Activated CD8-positive, alpha-beta T cell treated with anti-CD3 and anti-CD28 coated beads, Interleukin-2, amount 10 ng/mL, durations not matched to agents 7 days and 5 days (primary cell): ENCODE results near the gene CPD. TPM values are rescaled to one million over a fixed set of nuclear protein-coding genes. Genes with fewer than 3 reads are reported as not detected.
"Not testable (repeated sequence)": the region's sequence is repeated elsewhere in the genome, so short reads cannot be mapped to it uniquely, and the experiment has no call there.

ENCODE experiments used
- ATAC-seq: fragments of 150-1000 bp; cut with Tn5 transposase; one replicate; pipeline ENCODE4 v1.10.0; 2021; ENCODE audit warnings: moderate library complexity
- CTCF ChIA-PET: fragments of 350-600 bp; sonication (Branson Sonifier 250); formaldehyde crosslinking; loops from one replicate; lab custom pipeline; 2021; ENCODE audit warnings: antibody characterized with exemption; lab: Charles Lee
- POLR2A ChIA-PET: fragments of 350-600 bp; sonication (Branson Sonifier 250); formaldehyde crosslinking; loops from one replicate; lab custom pipeline; 2021; ENCODE audit warnings: antibody characterized with exemption; lab: Charles Lee
- DNase-seq: peaks from one replicate; pipeline ENCODE4 v3.0.0-alpha.2; 2020
- H3K27ac Mint-ChIP-seq: one replicate; pipeline ENCODE4 v1.8.0; 2021; ENCODE audit warnings: mild to moderate bottlenecking, mixed read lengths
- H3K27me3 Mint-ChIP-seq: one replicate; pipeline ENCODE4 v1.8.0; 2021; ENCODE audit warnings: low read depth, mixed read lengths
- H3K36me3 Mint-ChIP-seq: one replicate; pipeline ENCODE4 v1.8.0; 2021; ENCODE audit warnings: low read depth, mixed read lengths
- H3K4me1 Mint-ChIP-seq: one replicate; pipeline ENCODE4 v1.8.0; 2021; ENCODE audit warnings: low read depth, mixed read lengths
- H3K4me3 Mint-ChIP-seq: one replicate; pipeline ENCODE4 v1.8.0; 2021; ENCODE audit warnings: mild to moderate bottlenecking, mixed read lengths
- H3K9me3 Mint-ChIP-seq: one replicate; pipeline ENCODE4 v1.8.0; 2022; ENCODE audit warnings: mixed read lengths; ENCODE audit not compliant: insufficient read depth
- total RNA-seq, 2 experiments: library from RNA; stranded (reverse); gene quantifications; one replicate each; pipeline ENCODE4 v1.2.3, GENCODE V29; 2021

Gene CPD
- total RNA-seq, 2 experiments from 2014 or later = 18.6 to 19.1 TPM

DNA sequence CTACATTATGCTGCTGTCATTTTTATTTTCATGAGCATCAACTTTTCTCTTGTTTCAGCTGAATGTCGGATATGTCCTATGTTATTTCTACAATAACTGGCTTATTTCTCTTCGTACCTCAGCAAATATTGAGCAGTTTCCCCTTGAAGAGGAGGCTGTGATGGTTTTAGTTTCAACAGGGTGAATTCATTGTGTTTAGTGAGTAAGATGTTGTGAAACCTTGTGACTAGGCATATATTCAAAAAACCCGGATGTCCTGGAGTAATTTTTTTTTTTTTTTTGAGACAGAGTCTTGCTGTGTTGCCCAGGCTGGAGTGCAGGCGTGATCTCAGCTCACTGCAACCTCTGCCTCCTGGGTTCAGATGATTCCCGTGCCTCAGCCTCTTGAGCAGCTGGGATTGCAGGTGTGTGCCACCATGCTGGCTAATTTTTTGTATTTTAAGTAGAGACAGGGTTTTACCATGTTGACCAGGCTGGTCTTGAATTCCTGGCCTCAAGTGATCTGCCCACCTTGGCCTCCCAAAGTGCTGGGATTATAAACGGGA lies 11.1 kb downstream of the CPD start:
- H3K27ac Mint-ChIP-seq = no peak overlapping the region
- no peak overlapping the region for H3K4me3 Mint-ChIP-seq
- peaks cover 17% of the 10 kb centered on the region for H3K36me3 Mint-ChIP-seq
- no peaks in the 10 kb centered on the region for H3K27me3 Mint-ChIP-seq
- ChIA-PET POLR2A (no interaction called here), CTCF (interaction anchor here (1.2 kb wide), 1 partner anchor 10 kb away, joined by 3 read pairs; no protein-coding TSS in a partner anchor)
- DNase-seq = no peak
- no peak for ATAC-seq
- H3K4me1 Mint-ChIP-seq = no peaks in the 10 kb centered on the region
- H3K9me3 Mint-ChIP-seq = no peaks in the 10 kb centered on the region

- Mint-ChIP-seq H3K4me3 (no peak overlapping the region), H3K4me1 (no peaks in the 10 kb centered on the region), H3K27me3 (no peaks in the 10 kb centered on the region), H3K27ac (no peak overlapping the region), H3K36me3 (peaks cover 11% of the 10 kb centered on the region), H3K9me3 (no peaks in the 10 kb centered on the region)
- ChIA-PET CTCF (no interaction called here), POLR2A (interaction anchor here (0.6 kb wide), 1 partner anchor 222 kb away, joined by 3 read pairs; no protein-coding TSS in a partner anchor)
- no peak for DNase-seq
- ATAC-seq = no peak
These were observed 12.8 kb downstream of the CPD start for GRCh38 chr17:30391534-30391933.

DNA sequence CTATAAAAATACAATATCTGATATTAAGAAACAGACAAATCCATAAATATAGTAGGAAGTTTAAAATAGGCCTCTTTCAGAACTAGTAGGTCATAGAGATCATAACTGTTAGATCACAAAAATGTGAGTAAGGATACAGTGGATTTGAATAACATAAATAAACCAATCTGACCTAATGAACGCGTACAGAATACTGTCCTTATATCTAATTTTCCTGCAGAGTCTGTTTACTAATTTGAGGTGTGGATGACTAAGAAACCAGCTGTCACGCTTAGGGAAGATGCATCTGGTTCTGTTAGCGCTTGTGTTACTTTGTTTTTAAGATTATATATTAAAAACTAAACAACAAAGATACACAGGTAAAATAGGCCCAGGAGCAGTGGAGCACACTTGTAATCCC lies 14.8 kb downstream of the CPD start:
- peaks cover 11% of the 10 kb centered on the region for H3K36me3 Mint-ChIP-seq
- no peak for ATAC-seq
- no peak for DNase-seq
- no peaks in the 10 kb centered on the region for H3K4me1 Mint-ChIP-seq
- no peaks in the 10 kb centered on the region for H3K9me3 Mint-ChIP-seq
- ChIA-PET CTCF (no interaction called here), POLR2A (no interaction called here)
- no peak overlapping the region for H3K4me3 Mint-ChIP-seq
- H3K27me3 Mint-ChIP-seq = no peaks in the 10 kb centered on the region
- H3K27ac Mint-ChIP-seq = no peak overlapping the region

DNA sequence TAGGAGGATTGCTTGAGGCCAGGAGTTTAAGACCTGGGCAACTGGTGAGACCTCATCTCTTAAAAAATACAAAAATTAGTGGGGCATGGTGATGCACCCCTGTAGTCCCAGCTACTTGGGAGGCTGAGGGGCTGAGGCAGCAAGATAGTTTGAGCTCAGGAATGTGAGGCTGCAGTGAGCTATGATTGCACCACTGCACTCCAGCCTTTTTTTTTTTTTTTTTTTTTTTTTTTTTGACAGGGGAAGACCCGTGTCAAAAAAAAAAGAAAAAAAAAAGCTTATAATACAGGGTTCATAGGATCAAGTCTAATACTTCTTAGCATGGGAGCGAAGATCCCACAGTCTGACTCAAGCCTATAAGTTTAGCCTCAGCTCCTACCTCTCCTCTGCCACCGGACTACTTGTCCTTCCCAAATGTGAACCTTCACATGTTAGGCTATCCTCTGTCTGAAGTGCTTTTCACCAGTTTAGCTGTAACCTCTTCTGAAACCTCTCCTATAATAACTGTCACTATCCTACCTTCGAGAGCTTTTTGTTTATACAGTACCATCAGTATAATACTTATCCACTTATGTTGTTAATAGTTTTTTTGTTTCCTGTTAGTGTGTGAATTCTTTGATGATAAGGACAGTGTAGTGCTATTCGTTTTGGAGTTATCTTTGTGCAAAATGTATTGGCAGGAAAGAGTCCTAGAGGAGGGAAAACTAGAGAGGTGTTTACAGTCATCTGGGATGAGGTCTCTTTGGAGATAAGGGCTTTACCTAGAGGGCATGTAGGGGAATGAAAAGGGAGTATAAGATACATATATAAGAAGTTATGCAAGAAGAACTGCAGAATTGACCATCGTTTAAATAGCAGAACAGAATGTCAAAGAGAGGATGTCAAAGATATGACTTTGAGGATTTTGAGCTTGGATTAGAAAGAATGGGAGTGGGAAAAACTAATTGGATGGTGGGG lies 15.5 kb downstream of the CPD start:
- Mint-ChIP-seq H3K27me3 (no peaks in the 10 kb centered on the region), H3K27ac (no peak overlapping the region), H3K4me3 (no peak overlapping the region), H3K4me1 (no peaks in the 10 kb centered on the region), H3K36me3 (peaks cover 11% of the 10 kb centered on the region), H3K9me3 (no peaks in the 10 kb centered on the region)
- no peak for ATAC-seq
- DNase-seq = no peak
- ChIA-PET POLR2A (no interaction called here), CTCF (interaction anchor here (1.0 kb wide), 1 partner anchor 83 kb away, joined by 5 read pairs; the partner anchor contains the start of gene GOSR1)

DNA sequence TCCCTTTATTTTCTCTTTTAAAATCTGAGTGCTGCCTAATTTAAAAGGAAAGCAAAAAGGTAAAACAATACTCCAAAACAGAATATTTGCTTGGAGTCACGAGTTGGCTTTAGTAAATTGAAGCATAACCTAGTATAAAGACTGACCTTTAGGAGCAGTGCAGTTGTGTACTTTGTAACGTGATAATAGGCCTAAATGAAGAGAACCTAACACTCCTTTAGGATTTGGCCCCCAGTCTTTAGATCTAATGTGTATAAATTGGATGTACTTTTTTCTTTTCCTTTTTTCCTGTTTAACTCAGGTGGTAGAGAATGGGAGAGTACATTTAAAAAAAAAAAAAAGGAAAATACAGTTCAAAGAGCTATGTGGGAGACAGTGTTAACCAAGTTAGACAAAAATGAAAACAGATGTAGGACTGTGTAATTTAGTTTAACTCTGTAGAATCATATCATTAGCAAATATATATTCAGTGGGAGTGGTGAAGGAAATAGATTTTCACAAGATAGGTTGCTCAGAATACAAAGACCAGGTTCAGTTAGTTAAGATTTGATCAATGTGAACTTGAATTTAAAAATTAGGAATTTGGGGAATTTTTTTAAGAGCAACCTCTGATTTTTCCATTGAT lies 16.8 kb downstream of the CPD start:
- POLR2A ChIA-PET = no interaction called here
- Mint-ChIP-seq H3K4me3 (no peak overlapping the region), H3K27me3 (no peaks in the 10 kb centered on the region), H3K36me3 (peaks cover 7% of the 10 kb centered on the region), H3K27ac (no peak overlapping the region), H3K4me1 (no peaks in the 10 kb centered on the region), H3K9me3 (no peaks in the 10 kb centered on the region)
- no peak for DNase-seq
- CTCF ChIA-PET = no interaction called here
- no peak for ATAC-seq

- no peaks in the 10 kb centered on the region for H3K9me3 Mint-ChIP-seq
- DNase-seq = no peak
- H3K4me1 Mint-ChIP-seq = no peaks in the 10 kb centered on the region
- ATAC-seq = no peak
- no peaks in the 10 kb centered on the region for H3K27me3 Mint-ChIP-seq
- ChIA-PET POLR2A (no interaction called here), CTCF (interaction anchor here (1.6 kb wide), 1 partner anchor 58 kb away, joined by 3 read pairs; no protein-coding TSS in a partner anchor)
- H3K36me3 Mint-ChIP-seq = peaks cover 7% of the 10 kb centered on the region
- no peak overlapping the region for H3K4me3 Mint-ChIP-seq
- no peak overlapping the region for H3K27ac Mint-ChIP-seq
These were observed 17.4 kb downstream of the CPD start for GRCh38 chr17:30396129-30396528.

GRCh38 chr17:30396612-30397011 lies 17.9 kb downstream of the CPD start:
- POLR2A ChIA-PET = no interaction called here
- CTCF ChIA-PET = interaction anchor here (1.6 kb wide), 1 partner anchor 58 kb away, joined by 3 read pairs; no protein-coding TSS in a partner anchor
- H3K9me3 Mint-ChIP-seq = no peaks in the 10 kb centered on the region
- no peaks in the 10 kb centered on the region for H3K4me1 Mint-ChIP-seq
- no peak overlapping the region for H3K4me3 Mint-ChIP-seq
- no peak for DNase-seq
- H3K36me3 Mint-ChIP-seq = peaks cover 5% of the 10 kb centered on the region
- H3K27me3 Mint-ChIP-seq = no peaks in the 10 kb centered on the region
- ATAC-seq = no peak
- H3K27ac Mint-ChIP-seq = no peak overlapping the region

- peaks cover 16% of the 10 kb centered on the region for H3K36me3 Mint-ChIP-seq
- H3K4me1 Mint-ChIP-seq = no peaks in the 10 kb centered on the region
- DNase-seq (no peak), ATAC-seq (no peak)
- CTCF ChIA-PET = no interaction called here
- POLR2A ChIA-PET = no interaction called here
- H3K9me3 Mint-ChIP-seq = no peaks in the 10 kb centered on the region
- H3K4me3 Mint-ChIP-seq = no peak overlapping the region
- H3K27ac Mint-ChIP-seq = no peak overlapping the region
- H3K27me3 Mint-ChIP-seq = no peaks in the 10 kb centered on the region
These were observed 19.8 kb downstream of the CPD start for GRCh38 chr17:30398328-30399041.

- CTCF ChIA-PET = no interaction called here
- Mint-ChIP-seq H3K27me3 (no peaks in the 10 kb centered on the region), H3K4me3 (no peak overlapping the region), H3K9me3 (no peaks in the 10 kb centered on the region), H3K27ac (no peak overlapping the region), H3K36me3 (peaks cover 13% of the 10 kb centered on the region), H3K4me1 (no peaks in the 10 kb centered on the region)
- DNase-seq = no peak
- no peak for ATAC-seq
- POLR2A ChIA-PET = no interaction called here
These were observed 22.4 kb downstream of the CPD start for GRCh38 chr17:30401097-30401496.

DNA sequence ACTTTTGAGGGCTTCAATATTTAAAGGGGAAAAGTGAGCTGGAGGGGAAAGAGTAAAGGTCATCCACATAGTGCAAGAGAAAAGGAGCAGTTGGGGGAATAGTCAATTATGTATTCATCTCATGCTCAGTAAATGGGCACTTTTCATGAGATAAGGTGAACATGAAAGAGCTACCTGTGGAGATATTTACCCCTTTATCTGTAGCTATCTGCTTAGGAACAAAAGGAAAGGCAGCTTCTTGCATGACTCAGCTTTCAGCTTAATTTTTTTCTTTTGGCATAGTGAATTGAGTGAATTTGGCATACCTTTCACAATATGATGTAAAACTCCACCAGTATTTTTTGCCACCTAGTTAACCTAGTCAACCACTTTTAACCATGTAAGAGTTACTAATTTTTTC lies 26.4 kb downstream of the CPD start:
- POLR2A ChIA-PET = no interaction called here
- DNase-seq = no peak
- Mint-ChIP-seq H3K27me3 (no peaks in the 10 kb centered on the region), H3K36me3 (peaks cover 21% of the 10 kb centered on the region), H3K9me3 (no peaks in the 10 kb centered on the region), H3K27ac (no peak overlapping the region), H3K4me1 (no peaks in the 10 kb centered on the region), H3K4me3 (no peak overlapping the region)
- CTCF ChIA-PET = interaction anchor here (1.4 to 1.5 kb wide), 2 partner anchors 65 to 312 kb away, joined by 3 read pairs; no protein-coding TSS in a partner anchor
- ATAC-seq = no peak

DNA sequence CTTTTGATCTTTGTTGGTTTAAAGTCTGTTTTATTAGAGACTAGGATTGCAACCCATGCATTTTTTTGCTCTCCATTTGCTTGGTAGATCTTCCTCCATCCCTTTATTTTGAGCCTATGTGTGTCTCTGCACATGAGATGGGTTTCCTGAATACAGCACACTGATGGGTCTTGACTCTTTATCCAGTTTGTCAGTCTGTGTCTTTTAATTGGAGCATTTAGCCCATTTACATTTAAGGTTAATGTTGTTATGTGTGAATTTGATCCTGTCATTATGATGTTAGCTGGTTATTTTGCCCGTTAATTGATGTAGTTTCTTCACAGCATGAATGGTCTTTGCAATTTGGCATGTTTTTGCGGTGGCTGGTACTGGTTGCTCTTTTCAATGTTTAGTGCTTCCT lies 31.9 kb downstream of the CPD start:
- H3K9me3 Mint-ChIP-seq, CTCF ChIA-PET, H3K27me3 Mint-ChIP-seq, DNase-seq, H3K4me3 Mint-ChIP-seq, H3K27ac Mint-ChIP-seq, POLR2A ChIA-PET, H3K4me1 Mint-ChIP-seq, ATAC-seq: not testable (repeated sequence)
- H3K36me3 Mint-ChIP-seq = peaks cover 11% of the 10 kb centered on the region
